ENCODE measurements around the gene PPP1R12B.
"Not testable (repeated sequence)": the region's sequence is repeated elsewhere in the genome, so short reads cannot be mapped to it uniquely, and the experiment has no call there.

GRCh38 chr1:202380535-202380934 lies 32.0 kb downstream of the PPP1R12B start:
- not testable (repeated sequence) for TF ChIP-seq CTCF, POLR2A, EP300 (IDR thresholded peaks at IDR 0.05)

All from ovary (tissue), 3 donors.